ENCODE data around the gene MEIOSIN. TPM values are rescaled to one million over a fixed set of nuclear protein-coding genes. Genes with fewer than 3 reads are reported as not detected.
"Not testable (repeated sequence)": the region's sequence is repeated elsewhere in the genome, so short reads cannot be mapped to it uniquely, and the experiment has no call there.

Gene MEIOSIN
- total RNA-seq, 1 donor from 2014 or later: not detected

- no peak for DNase-seq (ENCODE audit: low read depth)
These were observed 15.1 kb upstream of the MEIOSIN start for GRCh38 chr19:45717983-45718650.

- DNase-seq (ENCODE audit: low read depth): not testable (repeated sequence)
These were observed 13.2 kb upstream of the MEIOSIN start for GRCh38 chr19:45720065-45720464.

GRCh38 chr19:45728683-45729082 is 4.6 kb upstream of the MEIOSIN start:
- not testable (repeated sequence) for DNase-seq (ENCODE audit: low read depth)

- DNase-seq (ENCODE audit: low read depth): peak; percentile 76
These were observed 3.4 kb upstream of the MEIOSIN start for GRCh38 chr19:45729800-45730290.

- DNase-seq (ENCODE audit: low read depth): peak; percentile 97
These were observed 2.6 kb upstream of the MEIOSIN start, which contains the start of gene FBXO46 for GRCh38 chr19:45730368-45731288. Gene FBXO46, minus strand, starts transcription at chr19:45730896. Its CDS starts 17,401 bp downstream, at chr19:45713495.

- DNase-seq (ENCODE audit: low read depth): no peak
These were observed 6.5 kb downstream of the MEIOSIN start for GRCh38 chr19:45739498-45740439.

GRCh38 chr19:45742969-45743368 is 9.7 kb downstream of the MEIOSIN start:
- no peak for DNase-seq (ENCODE audit: low read depth)

GRCh38 chr19:45745606-45746005 is 12.4 kb downstream of the MEIOSIN start:
- DNase-seq (ENCODE audit: low read depth): no peak

- DNase-seq (ENCODE audit: low read depth): no peak
These were observed 13.6 kb downstream of the MEIOSIN start for GRCh38 chr19:45746866-45747265.

- DNase-seq (ENCODE audit: low read depth): no peak
These were observed 14.3 kb downstream of the MEIOSIN start for GRCh38 chr19:45747513-45747912.

GRCh38 chr19:45751483-45751882 is 18.2 kb downstream of the MEIOSIN start:
- not testable (repeated sequence) for DNase-seq (ENCODE audit: low read depth)

GRCh38 chr19:45752639-45753038 is 19.4 kb downstream of the MEIOSIN start:
- DNase-seq (ENCODE audit: low read depth): no peak

GRCh38 chr19:45753548-45753947 is 20.3 kb downstream of the MEIOSIN start:
- DNase-seq (ENCODE audit: low read depth): no peak

- no peak for DNase-seq (ENCODE audit: low read depth)
These were observed 21.1 kb downstream of the MEIOSIN start for GRCh38 chr19:45754323-45754722.

GRCh38 chr19:45757695-45758094 is 24.5 kb downstream of the MEIOSIN start:
- DNase-seq (ENCODE audit: low read depth): no peak

- no peak for DNase-seq (ENCODE audit: low read depth)
These were observed 25.7 kb downstream of the MEIOSIN start for GRCh38 chr19:45758921-45759320.

- no peak for DNase-seq (ENCODE audit: low read depth)
These were observed 28.5 kb downstream of the MEIOSIN start for GRCh38 chr19:45761714-45762113.

GRCh38 chr19:45762870-45763631 is 29.8 kb downstream of the MEIOSIN start:
- DNase-seq (ENCODE audit: low read depth): no peak

GRCh38 chr19:45763691-45764294 is 30.6 kb downstream of the MEIOSIN start:
- no peak for DNase-seq (ENCODE audit: low read depth)

- DNase-seq (ENCODE audit: low read depth): no peak
These were observed 31.2 kb downstream of the MEIOSIN start for GRCh38 chr19:45764475-45764874.

Measured in renal cortical epithelial cell (primary cell).